ENCODE data around the gene FAM193A.
"Not testable (repeated sequence)": the region's sequence is repeated elsewhere in the genome, so short reads cannot be mapped to it uniquely, and the experiment has no call there.

Gene FAM193A

DNA sequence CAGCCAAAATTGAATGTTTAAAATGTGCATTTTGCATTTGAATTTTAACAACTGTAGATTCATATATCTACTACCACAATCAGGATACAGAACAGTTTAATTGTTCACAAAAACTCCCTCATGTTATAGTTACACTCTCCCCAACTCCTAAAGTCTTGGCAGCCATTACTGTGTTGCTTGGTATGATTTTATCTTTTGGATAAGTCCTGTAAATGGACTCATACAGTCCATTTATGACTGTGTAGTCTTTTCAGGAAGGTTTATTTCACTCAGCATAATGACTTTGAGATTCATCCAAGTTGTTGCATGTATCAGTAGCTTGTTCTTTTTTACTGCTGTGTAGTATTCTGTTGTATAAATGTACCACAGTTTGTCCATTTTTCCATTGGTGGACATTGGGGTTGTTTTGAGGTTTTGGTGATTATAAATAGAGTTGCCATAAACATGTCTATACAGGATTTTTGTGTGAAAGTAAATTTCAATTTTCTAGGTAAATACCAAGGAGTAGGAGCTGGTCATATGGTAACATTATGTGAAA lies 9.9 kb downstream of the FAM193A start:
- no peak overlapping the region for H3K4me3 ChIP-seq (ENCODE audit: low read depth in 1 of 2, low read length in 2 of 2)
- no peaks in the 10 kb centered on the region for H3K4me1 ChIP-seq (ENCODE audit: control insufficient read depth in 1 of 2, insufficient read depth in 2 of 2, low read length in 2 of 2)
- H3K27ac ChIP-seq (ENCODE audit: low read depth, low read length) = no peak overlapping the region
- no peaks in the 10 kb centered on the region for H3K27me3 ChIP-seq (ENCODE audit: control insufficient read depth in 1 of 2, insufficient read depth in 2 of 2, low read length in 2 of 2)
- no peak overlapping the region for H3K9ac ChIP-seq (ENCODE audit: low read depth in 1 of 2, low read length in 2 of 2)
- H3K36me3 ChIP-seq (ENCODE audit: control insufficient read depth in 1 of 2, insufficient read depth in 2 of 2, low read length in 2 of 2) = peaks cover 0 to 5% of the 10 kb centered on the region in 2 donors
- no peaks in the 10 kb centered on the region for H3K9me3 ChIP-seq (ENCODE audit: control insufficient read depth in 1 of 2, low read length in 2 of 2)

GRCh38 chr4:2546961-2547691 lies 10.7 kb downstream of the FAM193A start:
- H3K27me3 ChIP-seq (ENCODE audit: control insufficient read depth in 1 of 2, insufficient read depth in 2 of 2, low read length in 2 of 2); H3K9me3 ChIP-seq (ENCODE audit: control insufficient read depth in 1 of 2, low read length in 2 of 2); H3K27ac ChIP-seq (ENCODE audit: low read depth, low read length); H3K4me1 ChIP-seq (ENCODE audit: control insufficient read depth in 1 of 2, insufficient read depth in 2 of 2, low read length in 2 of 2); H3K9ac ChIP-seq (ENCODE audit: low read depth in 1 of 2, low read length in 2 of 2); H3K4me3 ChIP-seq (ENCODE audit: low read depth in 1 of 2, low read length in 2 of 2); H3K36me3 ChIP-seq (ENCODE audit: control insufficient read depth in 1 of 2, insufficient read depth in 2 of 2, low read length in 2 of 2): not testable (repeated sequence)

GRCh38 chr4:2551118-2551517 lies 14.7 kb downstream of the FAM193A start:
- H3K27ac ChIP-seq (ENCODE audit: low read depth, low read length) = no peak overlapping the region

DNA sequence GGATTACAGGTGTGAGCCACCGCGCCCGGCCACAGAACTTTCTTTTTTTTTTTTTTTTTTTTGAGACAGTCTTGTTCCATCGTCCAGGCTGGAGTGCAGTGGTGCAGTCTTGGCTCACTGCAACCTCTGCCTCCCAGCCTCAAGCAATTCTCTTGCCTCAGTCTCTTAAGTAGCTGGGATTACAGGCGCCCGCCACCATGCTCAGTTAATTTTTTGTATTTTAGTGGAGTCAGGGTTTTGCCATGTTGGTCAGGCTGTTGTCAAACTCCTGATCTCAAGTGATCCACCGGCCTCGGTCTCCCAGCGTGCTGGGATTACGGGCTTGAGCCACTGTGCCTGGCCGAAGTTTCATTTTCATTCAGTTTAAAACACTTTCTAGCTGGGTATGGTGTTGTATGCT lies 16.4 kb downstream of the FAM193A start:
- H3K9me3 ChIP-seq (ENCODE audit: control insufficient read depth in 1 of 2, low read length in 2 of 2) = no peaks in the 10 kb centered on the region
- H3K36me3 ChIP-seq (ENCODE audit: control insufficient read depth in 1 of 2, insufficient read depth in 2 of 2, low read length in 2 of 2) = no peaks in the 10 kb centered on the region
- H3K4me3 ChIP-seq (ENCODE audit: low read depth in 1 of 2, low read length in 2 of 2) = no peak overlapping the region
- H3K4me1 ChIP-seq (ENCODE audit: control insufficient read depth in 1 of 2, insufficient read depth in 2 of 2, low read length in 2 of 2) = no peaks in the 10 kb centered on the region
- no peaks in the 10 kb centered on the region for H3K27me3 ChIP-seq (ENCODE audit: control insufficient read depth in 1 of 2, insufficient read depth in 2 of 2, low read length in 2 of 2)
- H3K9ac ChIP-seq (ENCODE audit: low read depth in 1 of 2, low read length in 2 of 2) = no peak overlapping the region
- no peak overlapping the region for H3K27ac ChIP-seq (ENCODE audit: low read depth, low read length)

More at GRCh38 chr4:2551118-2551517, 14.7 kb downstream of the FAM193A start:
- Histone ChIP-seq H3K9ac (ENCODE audit: low read depth in 1 of 2, low read length in 2 of 2) (no peak overlapping the region), H3K4me3 (ENCODE audit: low read depth in 1 of 2, low read length in 2 of 2) (no peak overlapping the region), H3K27me3 (ENCODE audit: control insufficient read depth in 1 of 2, insufficient read depth in 2 of 2, low read length in 2 of 2) (no peaks in the 10 kb centered on the region), H3K36me3 (ENCODE audit: control insufficient read depth in 1 of 2, insufficient read depth in 2 of 2, low read length in 2 of 2) (no peaks in the 10 kb centered on the region), H3K9me3 (ENCODE audit: control insufficient read depth in 1 of 2, low read length in 2 of 2) (no peaks in the 10 kb centered on the region), H3K4me1 (ENCODE audit: control insufficient read depth in 1 of 2, insufficient read depth in 2 of 2, low read length in 2 of 2) (no peaks in the 10 kb centered on the region)

- Histone ChIP-seq H3K9ac (ENCODE audit: low read depth in 1 of 2, low read length in 2 of 2) (no peak overlapping the region), H3K36me3 (ENCODE audit: control insufficient read depth in 1 of 2, insufficient read depth in 2 of 2, low read length in 2 of 2) (peaks cover 0 to 8% of the 10 kb centered on the region in 2 donors), H3K27ac (ENCODE audit: low read depth, low read length) (no peak overlapping the region), H3K4me1 (ENCODE audit: control insufficient read depth in 1 of 2, insufficient read depth in 2 of 2, low read length in 2 of 2) (no peaks in the 10 kb centered on the region), H3K9me3 (ENCODE audit: control insufficient read depth in 1 of 2, low read length in 2 of 2) (no peaks in the 10 kb centered on the region), H3K27me3 (ENCODE audit: control insufficient read depth in 1 of 2, insufficient read depth in 2 of 2, low read length in 2 of 2) (no peaks in the 10 kb centered on the region), H3K4me3 (ENCODE audit: low read depth in 1 of 2, low read length in 2 of 2) (no peak overlapping the region)
These were observed 21.9 kb downstream of the FAM193A start for GRCh38 chr4:2558301-2558700.

GRCh38 chr4:2560167-2560566 lies 23.7 kb downstream of the FAM193A start:
- no peak overlapping the region for H3K4me3 ChIP-seq (ENCODE audit: low read depth in 1 of 2, low read length in 2 of 2)
- H3K9ac ChIP-seq (ENCODE audit: low read depth in 1 of 2, low read length in 2 of 2) = no peak overlapping the region
- peaks cover 0 to 11% of the 10 kb centered on the region in 2 donors for H3K36me3 ChIP-seq (ENCODE audit: control insufficient read depth in 1 of 2, insufficient read depth in 2 of 2, low read length in 2 of 2)
- H3K4me1 ChIP-seq (ENCODE audit: control insufficient read depth in 1 of 2, insufficient read depth in 2 of 2, low read length in 2 of 2) = no peaks in the 10 kb centered on the region
- no peaks in the 10 kb centered on the region for H3K27me3 ChIP-seq (ENCODE audit: control insufficient read depth in 1 of 2, insufficient read depth in 2 of 2, low read length in 2 of 2)
- H3K9me3 ChIP-seq (ENCODE audit: control insufficient read depth in 1 of 2, low read length in 2 of 2) = no peaks in the 10 kb centered on the region
- no peak overlapping the region for H3K27ac ChIP-seq (ENCODE audit: low read depth, low read length)

DNA sequence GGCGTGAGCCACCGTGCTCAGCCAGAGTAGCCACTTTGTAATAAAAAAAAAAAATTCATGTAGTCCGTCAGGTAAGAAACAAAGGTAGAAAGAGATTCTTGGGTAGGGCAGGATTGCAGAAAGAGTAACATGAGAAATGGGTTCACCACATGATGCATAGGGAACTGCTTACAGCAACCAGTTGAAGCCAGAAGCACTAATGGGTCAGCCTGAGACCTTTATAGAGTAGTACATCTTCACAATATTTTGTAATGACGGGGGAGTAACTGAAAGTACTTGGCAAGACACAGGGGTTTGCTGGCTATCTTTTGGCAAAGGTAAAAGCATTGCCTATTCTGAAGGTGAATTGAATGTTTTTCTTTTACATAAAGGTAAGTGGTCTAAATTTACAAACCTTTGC lies 29.1 kb downstream of the FAM193A start:
- H3K27ac ChIP-seq (ENCODE audit: low read depth, low read length) = no peak overlapping the region
- H3K9ac ChIP-seq (ENCODE audit: low read depth in 1 of 2, low read length in 2 of 2) = no peak overlapping the region
- no peaks in the 10 kb centered on the region for H3K9me3 ChIP-seq (ENCODE audit: control insufficient read depth in 1 of 2, low read length in 2 of 2)
- H3K27me3 ChIP-seq (ENCODE audit: control insufficient read depth in 1 of 2, insufficient read depth in 2 of 2, low read length in 2 of 2) = no peaks in the 10 kb centered on the region
- H3K4me3 ChIP-seq (ENCODE audit: low read depth in 1 of 2, low read length in 2 of 2) = no peak overlapping the region
- peaks cover 0 to 8% of the 10 kb centered on the region in 2 donors for H3K36me3 ChIP-seq (ENCODE audit: control insufficient read depth in 1 of 2, insufficient read depth in 2 of 2, low read length in 2 of 2)
- peaks cover 3 to 4% of the 10 kb centered on the region in 2 donors for H3K4me1 ChIP-seq (ENCODE audit: control insufficient read depth in 1 of 2, insufficient read depth in 2 of 2, low read length in 2 of 2)

DNA sequence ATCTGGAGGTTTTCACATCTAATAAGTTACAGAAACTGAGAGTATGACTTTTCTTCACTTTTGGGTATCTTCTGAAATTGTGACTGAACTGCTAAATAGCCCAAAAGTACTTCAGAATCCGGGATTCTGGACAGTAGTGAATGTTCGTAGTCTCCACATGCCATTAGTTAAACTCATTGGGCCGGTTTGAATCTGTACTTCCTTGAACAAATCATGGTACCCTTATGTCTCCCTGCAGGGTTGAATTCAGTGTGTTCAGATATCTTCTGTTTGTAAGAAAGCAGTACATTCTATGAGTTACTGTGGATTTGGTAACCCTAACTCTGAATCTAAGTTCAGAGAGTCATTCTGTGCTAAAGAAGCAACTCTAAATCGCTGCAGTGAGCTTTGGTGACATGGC lies 33.6 kb downstream of the FAM193A start:
- Histone ChIP-seq H3K36me3 (ENCODE audit: control insufficient read depth in 1 of 2, insufficient read depth in 2 of 2, low read length in 2 of 2) (peaks cover 0 to 5% of the 10 kb centered on the region in 2 donors), H3K4me3 (ENCODE audit: low read depth in 1 of 2, low read length in 2 of 2) (no peak overlapping the region), H3K9me3 (ENCODE audit: control insufficient read depth in 1 of 2, low read length in 2 of 2) (no peaks in the 10 kb centered on the region), H3K9ac (ENCODE audit: low read depth in 1 of 2, low read length in 2 of 2) (no peak overlapping the region), H3K27ac (ENCODE audit: low read depth, low read length) (no peak overlapping the region), H3K27me3 (ENCODE audit: control insufficient read depth in 1 of 2, insufficient read depth in 2 of 2, low read length in 2 of 2) (no peaks in the 10 kb centered on the region), H3K4me1 (ENCODE audit: control insufficient read depth in 1 of 2, insufficient read depth in 2 of 2, low read length in 2 of 2) (peaks cover 10 to 12% of the 10 kb centered on the region in 2 donors)

GRCh38 chr4:2570551-2571222 lies 34.2 kb downstream of the FAM193A start:
- Histone ChIP-seq H3K27me3 (ENCODE audit: control insufficient read depth in 1 of 2, insufficient read depth in 2 of 2, low read length in 2 of 2) (no peaks in the 10 kb centered on the region), H3K36me3 (ENCODE audit: control insufficient read depth in 1 of 2, insufficient read depth in 2 of 2, low read length in 2 of 2) (peaks cover 0 to 2% of the 10 kb centered on the region in 2 donors), H3K9ac (ENCODE audit: low read depth in 1 of 2, low read length in 2 of 2) (no peak overlapping the region), H3K9me3 (ENCODE audit: control insufficient read depth in 1 of 2, low read length in 2 of 2) (no peaks in the 10 kb centered on the region), H3K4me1 (ENCODE audit: control insufficient read depth in 1 of 2, insufficient read depth in 2 of 2, low read length in 2 of 2) (peaks cover 10 to 12% of the 10 kb centered on the region in 2 donors), H3K27ac (ENCODE audit: low read depth, low read length) (no peak overlapping the region), H3K4me3 (ENCODE audit: low read depth in 1 of 2, low read length in 2 of 2) (no peak overlapping the region)

DNA sequence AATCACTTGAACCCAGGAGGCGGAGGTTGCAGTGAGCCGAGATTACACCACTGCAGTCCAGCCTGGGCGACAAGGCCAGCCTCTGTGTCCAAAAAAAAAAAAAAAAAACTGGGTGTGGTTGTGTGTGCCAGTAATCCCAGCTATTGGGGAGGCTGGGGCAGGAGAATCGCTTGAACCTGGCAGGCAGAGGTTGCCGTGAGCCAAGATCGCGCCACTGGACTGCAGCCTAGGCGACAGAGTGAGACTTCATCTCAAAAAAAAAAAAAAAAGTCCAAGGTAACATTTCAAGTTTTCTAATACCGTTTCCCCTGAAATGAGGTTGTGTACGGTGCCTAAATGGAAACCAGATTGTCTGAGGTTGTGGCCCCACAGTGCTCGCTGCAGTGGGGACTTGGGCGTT lies 35.6 kb downstream of the FAM193A start:
- peaks cover 10 to 12% of the 10 kb centered on the region in 2 donors for H3K4me1 ChIP-seq (ENCODE audit: control insufficient read depth in 1 of 2, insufficient read depth in 2 of 2, low read length in 2 of 2)
- peaks cover 0 to 3% of the 10 kb centered on the region in 2 donors for H3K36me3 ChIP-seq (ENCODE audit: control insufficient read depth in 1 of 2, insufficient read depth in 2 of 2, low read length in 2 of 2)
- H3K4me3 ChIP-seq (ENCODE audit: low read depth in 1 of 2, low read length in 2 of 2) = no peak overlapping the region
- no peak overlapping the region for H3K9ac ChIP-seq (ENCODE audit: low read depth in 1 of 2, low read length in 2 of 2)
- H3K9me3 ChIP-seq (ENCODE audit: control insufficient read depth in 1 of 2, low read length in 2 of 2) = no peaks in the 10 kb centered on the region
- no peaks in the 10 kb centered on the region for H3K27me3 ChIP-seq (ENCODE audit: control insufficient read depth in 1 of 2, insufficient read depth in 2 of 2, low read length in 2 of 2)
- H3K27ac ChIP-seq (ENCODE audit: low read depth, low read length) = no peak overlapping the region
